ENCODE results near the gene CYP24A1. TPM values are rescaled to one million over a fixed set of nuclear protein-coding genes. Genes with fewer than 3 reads are reported as not detected.

CYP24A1 gene
- total and polyA plus RNA-seq, 2 of the 13 experiments (the other 11 are each of a cell fraction or from before 2014, with no cell fraction given) = 9.4 to 32.7 TPM

GRCh38 chr20:54107600-54108325 lies 66.0 kb downstream of the CYP24A1 start (continued):
- TF ChIP-seq ZNF569 (CRISPR knock-in tag; IDR thresholded peaks at IDR 0.05; ENCODE audit: borderline replicate concordance) (no peak), SNAI1 (CRISPR knock-in tag; IDR thresholded peaks at IDR 0.05; ENCODE audit: borderline replicate concordance) (no peak), HDAC6 (IDR thresholded peaks at IDR 0.05; ENCODE audit: low read depth, low read length) (no peak), PRMT3 (CRISPR knock-in tag; IDR thresholded peaks at IDR 0.05; ENCODE audit: borderline replicate concordance, low read depth) (0 out of 2 replicates have a peak, but pooled peaks have one; percentile 68), HINFP (CRISPR knock-in tag; IDR thresholded peaks at IDR 0.05; ENCODE audit: low read depth) (peak; percentile 91), PBX3 (CRISPR knock-in tag; IDR thresholded peaks at IDR 0.05; ENCODE audit: borderline replicate concordance) (no peak), PAF1 (CRISPR knock-in tag; IDR thresholded peaks at IDR 0.05) (no peak), TIGD3 (CRISPR knock-in tag; IDR thresholded peaks at IDR 0.05; ENCODE audit: borderline replicate concordance) (no peak), ZFP62 (CRISPR knock-in tag; IDR thresholded peaks at IDR 0.05) (no peak), MATR3 (CRISPR knock-in tag; IDR thresholded peaks at IDR 0.05) (no peak), MYNN (CRISPR knock-in tag; IDR thresholded peaks at IDR 0.05; ENCODE audit: low read depth) (no peak), KAT7 (CRISPR knock-in tag; IDR thresholded peaks at IDR 0.05; ENCODE audit: borderline replicate concordance) (no peak; the same call in 1 of the 2 replicates), CHCHD3 (CRISPR knock-in tag; IDR thresholded peaks at IDR 0.05) (no peak), SIX4 (CRISPR knock-in tag; IDR thresholded peaks at IDR 0.05) (0 out of 2 replicates have a peak, but pooled peaks have one; percentile 40), ZNF280B (CRISPR knock-in tag; IDR thresholded peaks at IDR 0.05; ENCODE audit: borderline replicate concordance) (no peak), FUBP1 (CRISPR knock-in tag; IDR thresholded peaks at IDR 0.05; ENCODE audit: borderline replicate concordance) (peak; percentile 80; the same call in 1 of the 2 replicates), ZNF12 (CRISPR knock-in tag; IDR thresholded peaks at IDR 0.05) (peak; percentile 73), ATF7 (IDR thresholded peaks at IDR 0.05) (no peak), ATF7 (CRISPR knock-in tag; IDR thresholded peaks at IDR 0.05) (peak; percentile 89), ZEB1 (IDR thresholded peaks at IDR 0.05; ENCODE audit: insufficient replicate concordance, low read depth) (peak; percentile 82), ZFY (CRISPR knock-in tag; IDR thresholded peaks at IDR 0.05) (no peak; the same call in 1 of the 2 replicates), XBP1 (CRISPR knock-in tag; IDR thresholded peaks at IDR 0.05) (no peak)
